ENCODE data around the gene PSMD7.

GRCh38 chr16:74271872-74272271, 24.7 kb upstream of the PSMD7 start:
- TF ChIP-seq MAX (IDR thresholded peaks at IDR 0.05), result no peak
- no peak for TF ChIP-seq TCF12 (IDR thresholded peaks at IDR 0.05; ENCODE audit: low read depth)
- TF ChIP-seq EGR1 (IDR thresholded peaks at IDR 0.05), result no peak
- no peak for TF ChIP-seq EP300 (IDR thresholded peaks at IDR 0.05; ENCODE audit: borderline replicate concordance)
- TF ChIP-seq TAF1 (IDR thresholded peaks at IDR 0.05; ENCODE audit: low read depth), result no peak
- no peak for TF ChIP-seq YY1 (IDR thresholded peaks at IDR 0.05; ENCODE audit: low read depth)
- no peak for TF ChIP-seq CREB1 (IDR thresholded peaks at IDR 0.05; ENCODE audit: low read depth)
- TF ChIP-seq CEBPB (IDR thresholded peaks at IDR 0.05), result no peak
- TF ChIP-seq REST (IDR thresholded peaks at IDR 0.05; ENCODE audit: low read depth), result no peak

All from Ishikawa (cell line).